Activated CD4-positive, alpha-beta T cell treated with anti-CD3 and anti-CD28 coated beads, Interleukin-2, amount 50 U/mL, for 16 hours (primary cell): ENCODE data around the gene LAMC1.

Source experiments
- DNase-seq: peaks from one replicate; pipeline ENCODE4 v3.0.0-alpha.2; 2020

The LAMC1 gene

DNA sequence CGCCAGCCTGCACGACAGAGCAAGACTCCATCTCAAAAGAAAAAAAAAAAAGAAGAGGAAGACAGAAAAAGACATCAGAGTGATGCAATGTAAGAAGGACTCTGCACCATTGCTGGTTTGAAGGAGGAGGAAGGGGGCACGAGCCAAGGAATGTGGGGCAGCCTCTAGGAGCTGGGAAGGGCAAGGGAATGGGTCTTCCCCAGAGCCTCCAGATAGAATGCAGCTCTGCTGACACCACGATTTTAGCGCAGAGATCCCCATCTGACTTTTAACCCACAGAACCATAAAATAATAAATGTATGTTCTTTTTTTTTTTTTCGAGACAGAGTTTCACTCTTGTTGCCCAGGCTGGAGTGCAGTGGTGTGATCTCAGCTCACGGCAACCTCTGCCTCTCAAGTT is 129.0 kb downstream of the LAMC1 start:
- DNase-seq, result no peak

DNA sequence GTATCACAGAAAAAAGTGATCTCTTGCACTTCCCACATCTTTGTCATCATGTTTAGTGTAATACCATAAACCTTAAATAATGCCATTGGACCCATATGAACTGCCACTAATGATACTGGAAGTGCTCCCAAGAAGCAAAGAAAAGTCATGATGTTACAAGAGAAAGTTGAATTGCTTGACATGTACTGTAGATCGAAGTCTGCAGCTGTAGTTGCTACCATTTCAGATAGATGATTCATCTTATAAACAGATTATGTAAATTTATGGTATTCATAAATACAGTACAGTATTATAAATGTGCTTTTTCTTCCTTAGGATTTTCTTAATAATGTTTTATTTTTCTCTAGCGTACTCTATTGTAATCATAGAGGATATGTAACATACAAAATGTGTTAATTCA is 132.7 kb downstream of the LAMC1 start:
- no peak for DNase-seq

DNA sequence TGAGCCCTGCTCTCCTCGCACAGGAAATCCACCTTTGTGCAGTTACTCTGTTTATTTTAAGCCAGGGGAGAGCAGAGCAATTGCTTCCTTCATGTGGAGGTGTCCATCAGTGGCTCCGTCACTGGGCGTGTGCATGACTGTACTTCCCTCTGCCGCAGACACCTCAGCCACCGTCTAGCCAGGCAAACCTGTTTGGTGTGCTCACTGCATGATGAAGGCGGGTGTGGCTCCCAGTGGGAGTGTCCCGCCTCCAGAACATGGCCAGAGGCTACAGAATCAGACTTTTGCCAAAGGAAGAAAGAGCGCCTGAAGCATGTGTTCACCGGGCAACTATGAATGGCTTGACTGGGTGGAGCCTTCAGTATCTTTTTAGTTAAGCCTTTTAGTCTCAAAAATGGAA is 136.7 kb downstream of the LAMC1 start:
- DNase-seq, result no peak

DNA sequence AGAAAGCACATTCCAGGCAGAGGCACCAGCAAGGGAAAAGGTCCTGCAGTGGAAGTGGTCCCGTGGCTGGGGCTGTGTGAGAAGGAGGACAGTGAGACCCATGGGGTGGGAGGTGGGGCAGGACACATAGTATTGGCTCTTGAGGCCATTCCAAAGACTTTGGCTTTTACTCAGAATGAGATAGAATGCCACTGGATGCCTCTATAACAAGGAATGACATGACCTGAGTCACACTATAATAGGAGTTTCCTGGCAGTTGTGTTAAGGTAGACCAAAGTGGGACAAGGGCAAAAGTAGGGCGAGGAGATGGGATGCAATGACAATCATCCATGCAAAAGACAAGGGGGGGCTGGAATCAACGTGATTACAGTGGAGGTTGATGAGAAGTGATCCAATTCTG is 138.2 kb downstream of the LAMC1 start:
- no peak for DNase-seq

DNA sequence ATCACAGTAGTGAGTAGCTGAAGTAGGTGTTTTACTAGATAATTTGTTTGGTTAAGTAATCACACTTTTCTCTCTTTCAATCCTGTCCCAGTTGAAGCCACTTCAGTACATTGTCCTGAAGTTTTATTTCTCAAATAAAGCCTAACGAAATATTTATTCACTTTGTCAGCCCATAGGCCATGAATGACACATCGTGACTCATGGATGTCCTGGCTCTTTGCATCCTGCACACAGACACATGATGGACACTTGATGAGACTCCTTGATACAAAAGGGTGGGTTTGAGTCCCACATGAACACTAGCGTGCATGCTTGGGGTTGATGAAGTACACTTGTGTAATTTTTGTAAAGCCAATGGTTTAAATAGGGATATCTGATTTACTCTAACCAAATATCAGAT is 140.1 kb downstream of the LAMC1 start:
- no peak for DNase-seq

DNA sequence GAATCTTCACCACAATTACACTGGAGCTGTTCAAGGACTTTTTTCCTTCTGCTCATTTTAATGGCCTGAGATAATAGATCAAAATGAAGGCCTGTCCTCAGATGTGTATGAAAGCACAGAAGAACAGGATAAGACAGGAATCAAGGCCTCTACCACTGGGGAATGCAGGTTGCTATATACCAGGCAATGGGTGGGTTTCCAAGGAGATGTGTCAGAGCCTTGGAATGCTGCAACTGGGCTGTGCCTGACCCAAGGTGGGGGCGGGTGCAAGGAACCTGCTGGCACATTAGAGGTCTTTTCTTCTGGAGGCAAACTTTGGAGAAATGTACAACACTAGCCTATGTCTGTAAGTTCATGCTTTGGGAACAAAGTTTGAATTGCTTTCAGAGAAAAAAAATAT is 141.1 kb downstream of the LAMC1 start:
- DNase-seq, result no peak

DNA sequence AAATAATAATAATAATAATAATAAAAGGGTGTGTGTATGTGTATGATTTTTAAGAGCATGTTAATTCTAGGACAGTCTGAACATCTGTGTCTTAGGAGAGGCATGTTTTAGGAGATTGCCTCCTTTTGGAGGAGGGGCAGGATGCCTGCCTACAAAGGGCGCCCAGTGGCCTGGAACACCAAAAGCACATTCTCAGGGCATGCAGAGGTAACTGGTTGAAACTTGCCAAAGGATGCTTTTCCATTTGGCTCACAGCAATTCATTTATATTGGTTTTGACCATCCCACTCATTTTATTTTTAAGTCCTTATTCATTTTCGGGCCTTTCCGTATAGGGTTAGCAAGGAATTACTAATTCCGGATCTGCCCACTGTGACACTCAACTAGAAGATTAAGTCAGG is 141.7 kb downstream of the LAMC1 start:
- DNase-seq, result no peak

DNA sequence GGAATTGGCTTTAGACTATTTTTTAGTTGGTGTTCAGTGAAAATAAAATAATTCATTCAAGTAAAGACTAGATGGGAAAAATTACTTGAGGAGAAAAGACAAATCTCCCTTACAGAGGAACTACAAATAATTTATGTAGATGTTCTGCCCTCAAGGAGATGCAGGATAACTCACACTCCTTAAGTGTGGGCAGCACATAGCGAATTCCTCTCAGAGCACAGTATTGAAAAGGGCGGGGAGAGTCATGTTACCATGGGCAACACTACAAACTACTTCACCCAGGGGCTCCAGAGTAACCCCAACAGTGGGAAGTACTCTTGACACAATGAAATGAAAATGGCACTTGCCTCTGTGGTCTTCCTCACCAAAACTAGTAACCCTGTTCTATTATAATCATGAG is 142.2 kb downstream of the LAMC1 start:
- no peak for DNase-seq

DNA sequence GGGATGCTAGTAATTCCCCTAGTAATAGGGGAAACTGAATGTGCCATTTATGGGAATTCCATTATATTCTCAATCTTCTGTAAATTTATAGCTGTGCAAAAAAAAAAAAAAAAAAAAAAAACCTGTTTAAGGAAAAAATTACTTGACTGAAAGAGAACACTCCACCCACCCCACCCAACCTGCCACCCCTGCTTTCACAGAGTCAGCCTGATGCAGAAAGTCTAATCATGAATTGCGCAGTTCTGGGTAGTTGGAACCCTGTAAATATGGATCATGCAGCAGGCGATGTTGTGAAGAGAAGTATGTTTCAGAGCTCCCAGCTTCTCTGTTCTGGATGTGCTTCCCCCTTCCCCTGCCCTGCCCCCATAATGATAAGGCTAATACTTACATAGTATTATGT is 143.2 kb downstream of the LAMC1 start:
- no peak for DNase-seq

DNA sequence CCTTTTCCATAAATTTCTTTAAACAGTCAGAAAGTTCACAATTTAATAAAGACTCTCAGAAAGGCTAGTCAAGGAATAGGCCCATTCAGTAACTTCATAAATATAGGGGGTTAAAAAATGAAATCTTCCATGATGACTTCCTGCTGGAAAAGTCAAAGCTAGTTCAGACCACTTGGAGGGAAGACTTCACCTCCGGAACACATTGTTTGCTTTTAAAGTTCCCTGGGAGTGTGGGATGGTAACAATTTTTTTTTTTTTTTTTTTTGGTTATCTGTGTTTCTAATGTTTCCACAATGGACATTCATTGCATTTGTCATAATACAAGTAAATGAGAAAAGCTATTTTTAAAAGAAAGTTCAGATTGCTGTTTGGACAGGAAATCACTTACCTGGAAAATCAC is 144.5 kb downstream of the LAMC1 start:
- no peak for DNase-seq

DNA sequence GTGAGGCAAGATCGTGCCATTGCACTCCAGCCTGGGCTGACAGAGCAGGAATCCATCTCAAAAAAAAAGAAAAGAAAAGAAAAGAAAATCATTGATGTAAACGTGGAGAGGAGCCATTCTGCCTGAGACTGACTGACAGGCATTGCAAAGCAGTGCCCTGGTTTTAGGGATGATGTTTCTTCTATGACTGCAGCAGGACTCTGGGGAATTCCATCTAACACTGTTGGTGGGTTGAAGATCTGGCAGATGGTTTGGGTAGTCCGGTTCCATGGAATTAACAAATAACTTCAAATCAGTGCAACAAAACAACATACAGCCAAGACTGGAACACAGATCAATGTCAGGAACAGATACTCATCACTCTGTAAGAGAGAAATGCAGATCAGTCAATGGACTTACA is 145.1 kb downstream of the LAMC1 start:
- no peak for DNase-seq

DNA sequence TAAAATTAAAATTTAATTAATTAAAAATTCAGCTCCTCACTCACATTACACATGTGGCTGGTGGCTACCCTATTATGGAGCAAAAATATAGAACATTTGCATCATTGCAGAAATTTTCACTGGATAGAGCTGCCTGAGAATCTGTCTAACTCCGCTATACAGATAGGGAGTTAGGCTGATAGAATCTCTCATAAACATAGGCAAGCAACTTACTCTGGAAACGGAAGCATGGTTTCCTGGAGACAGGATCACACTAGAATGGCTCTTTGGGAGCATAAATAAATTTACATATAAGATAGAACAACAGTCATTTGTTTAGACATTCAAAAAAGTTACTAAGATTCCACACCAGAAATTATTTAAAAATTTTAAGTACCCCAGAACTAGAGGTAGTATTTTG is 150.6 kb downstream of the LAMC1 start:
- no peak for DNase-seq

DNA sequence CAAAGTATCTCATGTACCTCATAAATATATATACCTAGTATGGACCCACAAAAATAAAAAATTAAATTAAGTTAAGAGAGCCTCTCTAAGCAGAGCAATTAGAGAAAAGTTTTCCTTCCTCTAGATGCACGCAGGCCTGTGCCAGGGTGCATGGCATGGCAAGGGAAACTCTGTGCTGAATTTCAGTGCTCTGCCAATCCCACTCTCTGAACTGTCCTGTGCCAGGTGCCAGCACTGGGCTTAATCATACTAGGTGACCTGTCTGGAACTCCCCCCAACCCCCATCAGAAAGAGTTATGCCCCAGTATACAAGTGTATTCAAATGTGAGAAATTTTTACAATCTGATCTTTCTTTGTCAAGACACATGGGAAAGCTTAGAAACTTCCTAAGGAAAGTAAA is 152.4 kb downstream of the LAMC1 start:
- DNase-seq, result no peak

DNA sequence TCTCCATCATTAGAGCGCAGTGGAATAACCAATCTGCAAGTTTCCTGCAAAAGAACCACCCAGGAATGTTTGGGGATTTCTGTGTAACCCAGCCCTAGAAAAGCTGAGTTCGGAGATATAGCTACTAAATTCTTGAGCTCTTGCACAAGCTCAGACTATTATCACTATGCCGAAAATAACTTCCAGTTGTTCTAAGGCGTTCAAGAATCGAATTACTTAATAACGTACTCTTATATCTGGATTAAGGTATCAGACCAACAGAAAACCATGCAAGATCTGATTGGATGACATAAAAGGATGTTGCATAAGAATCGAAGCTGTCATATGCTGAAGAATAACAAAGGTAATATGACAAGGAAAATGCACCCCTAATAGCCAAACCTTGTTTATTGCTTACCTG is 155.3 kb downstream of the LAMC1 start:
- no peak for DNase-seq

DNA sequence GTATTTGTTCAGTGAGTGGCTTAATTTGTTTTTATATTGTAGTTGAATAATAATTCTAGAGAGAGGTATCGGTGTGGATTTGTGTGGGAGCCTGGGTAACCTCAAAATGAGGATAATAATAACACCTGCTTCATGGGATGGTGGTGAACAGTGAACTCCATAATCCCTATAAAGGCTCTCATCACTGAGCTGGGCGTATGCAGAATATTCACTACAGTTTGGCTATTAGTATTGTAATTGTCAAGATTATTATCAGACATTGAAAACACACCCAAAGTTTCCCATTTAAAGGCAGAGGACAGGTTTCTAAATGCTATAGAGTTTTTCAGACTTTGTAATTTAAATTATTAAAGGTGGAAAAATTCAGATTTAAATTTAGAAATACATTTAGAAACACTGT is 155.8 kb downstream of the LAMC1 start:
- DNase-seq, result no peak

DNA sequence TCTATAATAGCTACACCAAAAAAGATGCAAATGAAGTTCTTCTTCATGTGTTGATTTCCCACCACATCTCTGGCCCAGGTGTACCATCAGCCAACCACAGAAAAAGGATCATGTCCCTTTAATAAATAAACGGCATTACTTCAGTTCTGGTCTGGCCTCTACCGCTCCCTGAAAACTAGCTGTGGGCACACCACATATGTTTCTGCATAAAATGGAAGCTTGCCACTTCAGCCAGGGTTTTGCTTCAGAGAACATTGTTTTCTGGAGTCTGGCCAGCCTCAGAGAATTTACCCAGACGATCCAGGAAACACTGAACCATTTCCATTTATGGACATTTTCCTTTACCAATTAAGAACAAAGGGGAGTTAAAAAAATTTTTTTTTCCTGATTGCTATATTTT is 157.0 kb downstream of the LAMC1 start:
- no peak for DNase-seq

DNA sequence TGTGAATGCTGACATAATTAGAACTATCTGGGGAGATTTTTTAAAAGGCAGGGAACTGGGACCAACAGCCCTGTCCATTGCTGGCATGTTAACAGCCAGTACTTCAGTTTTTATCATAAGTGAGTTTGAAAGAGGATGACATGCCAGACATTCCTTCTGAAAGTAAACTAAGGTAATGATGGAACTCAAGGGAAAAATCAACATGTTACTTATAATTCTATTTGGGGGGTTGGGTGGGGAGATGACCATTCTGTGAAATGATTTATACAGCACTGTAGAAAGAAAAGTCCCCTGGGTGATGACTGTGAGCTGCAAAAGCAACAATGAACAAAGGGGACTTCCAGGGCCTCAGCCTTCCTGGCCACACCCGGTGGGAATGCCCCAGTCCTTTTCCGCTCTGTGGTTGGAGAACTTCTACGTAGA is 157.4 kb downstream of the LAMC1 start:
- DNase-seq, result peak; percentile 5

DNA sequence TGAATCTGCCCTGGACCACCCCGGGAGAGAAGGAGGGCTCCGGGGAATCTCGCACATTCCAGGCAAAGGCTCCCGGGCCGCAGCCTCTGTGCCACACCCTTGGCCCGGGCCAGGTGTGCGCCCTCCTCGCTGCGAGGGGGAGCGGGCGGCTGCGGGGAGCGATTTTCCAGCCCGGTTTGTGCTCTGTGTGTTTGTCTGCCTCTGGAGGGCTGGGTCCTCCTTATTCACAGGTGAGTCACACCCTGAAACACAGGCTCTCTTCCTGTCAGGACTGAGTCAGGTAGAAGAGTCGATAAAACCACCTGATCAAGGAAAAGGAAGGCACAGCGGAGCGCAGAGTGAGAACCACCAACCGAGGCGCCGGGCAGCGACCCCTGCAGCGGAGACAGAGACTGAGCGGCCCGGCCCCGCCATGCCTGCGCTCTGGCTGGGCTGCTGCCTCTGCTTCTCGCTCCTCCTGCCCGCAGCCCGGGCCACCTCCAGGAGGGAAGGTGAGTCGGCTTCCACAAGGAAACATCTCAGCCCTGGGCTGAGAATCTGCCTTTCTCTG is 162.8 kb downstream of the LAMC1 start, which contains the start of gene LAMC2:
LAMC2 (plus strand) TSS at position 324 of the 550 bp plus-strand sequence; CDS start at position 413, 89 bp downstream.
- DNase-seq, result peak; percentile 6

DNA sequence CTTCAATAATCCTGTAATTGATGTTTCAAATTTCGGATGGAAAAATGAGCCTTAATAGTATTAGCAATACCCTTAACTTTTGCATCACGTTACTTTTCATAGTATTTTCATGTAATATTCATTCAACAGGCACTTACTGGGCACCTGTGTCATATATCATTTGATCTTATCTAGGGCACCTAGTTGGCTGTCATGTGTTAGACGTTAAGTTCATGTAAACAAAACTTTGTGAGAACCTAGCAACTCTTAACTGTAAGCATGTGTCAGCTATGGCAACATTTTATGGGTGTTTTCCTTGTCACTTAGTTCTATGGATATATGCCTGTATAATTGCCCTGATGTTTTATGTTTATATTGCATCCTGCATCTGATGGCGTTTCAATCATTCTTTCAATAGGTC is 163.6 kb downstream of the LAMC1 start:
- no peak for DNase-seq

DNA sequence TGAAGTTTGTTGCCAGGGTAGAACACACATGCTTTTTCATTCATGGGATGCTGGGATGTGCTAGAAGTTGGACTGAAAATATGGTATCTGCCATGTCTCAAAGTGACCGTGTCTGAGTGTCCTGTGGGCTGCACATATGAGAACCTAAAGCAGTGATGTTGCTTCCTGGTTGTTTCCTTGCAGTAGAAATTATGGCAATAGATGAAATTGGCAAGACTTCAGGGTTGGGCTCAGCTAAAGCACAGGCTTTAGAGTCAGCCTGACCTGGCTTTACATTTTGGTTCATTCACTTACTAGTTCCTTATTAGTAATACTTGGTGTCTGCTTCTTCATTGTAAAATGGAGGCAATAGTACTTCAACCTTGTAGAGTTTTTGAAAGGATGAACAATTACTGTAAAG is 165.0 kb downstream of the LAMC1 start:
- DNase-seq, result no peak

DNA sequence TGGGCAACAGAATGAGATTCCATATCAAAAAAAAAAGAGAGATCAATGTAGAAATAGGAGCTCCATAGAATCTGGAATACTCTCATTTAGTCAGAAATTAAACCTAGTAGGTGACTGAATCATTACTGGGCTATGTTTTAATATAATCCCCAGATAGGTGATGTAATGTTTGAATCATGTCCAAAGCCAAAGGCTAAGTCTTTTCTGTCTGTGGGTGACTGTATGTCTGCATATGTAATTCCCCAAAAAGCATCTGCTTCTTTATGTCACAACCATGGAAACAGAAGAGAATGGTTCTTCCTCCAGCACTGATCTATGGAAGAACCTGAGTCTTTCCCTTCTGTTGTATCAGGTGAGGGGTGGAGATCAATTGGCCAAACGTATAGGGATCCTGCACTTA is 168.6 kb downstream of the LAMC1 start:
- no peak for DNase-seq

DNA sequence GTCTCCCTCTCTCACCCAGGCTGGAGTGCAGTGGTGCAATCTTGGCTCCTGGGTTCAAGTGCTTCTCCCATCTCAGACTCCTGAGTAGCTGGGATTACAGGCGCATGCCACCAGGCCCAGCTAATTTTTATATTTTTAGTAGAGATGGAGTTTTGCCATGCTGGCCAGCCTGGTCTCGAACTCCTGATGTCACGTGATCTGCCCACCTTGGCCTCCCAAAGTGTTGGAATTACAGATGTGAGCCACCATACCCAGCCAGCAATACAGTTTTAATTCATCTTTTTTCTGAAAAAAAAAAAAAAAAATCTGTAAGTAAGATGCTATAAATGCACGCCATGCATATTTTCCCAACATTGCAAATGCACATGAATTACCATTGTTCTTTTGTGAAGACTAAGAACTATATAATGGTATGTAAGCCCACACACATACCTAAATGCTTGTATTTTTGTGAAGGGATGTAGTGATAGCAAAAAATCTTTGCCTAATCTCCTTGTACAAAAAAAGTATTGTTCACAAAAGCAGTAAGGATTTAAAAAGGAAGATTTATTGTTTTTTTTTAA is 170.8 kb downstream of the LAMC1 start:
- DNase-seq, result no peak

DNA sequence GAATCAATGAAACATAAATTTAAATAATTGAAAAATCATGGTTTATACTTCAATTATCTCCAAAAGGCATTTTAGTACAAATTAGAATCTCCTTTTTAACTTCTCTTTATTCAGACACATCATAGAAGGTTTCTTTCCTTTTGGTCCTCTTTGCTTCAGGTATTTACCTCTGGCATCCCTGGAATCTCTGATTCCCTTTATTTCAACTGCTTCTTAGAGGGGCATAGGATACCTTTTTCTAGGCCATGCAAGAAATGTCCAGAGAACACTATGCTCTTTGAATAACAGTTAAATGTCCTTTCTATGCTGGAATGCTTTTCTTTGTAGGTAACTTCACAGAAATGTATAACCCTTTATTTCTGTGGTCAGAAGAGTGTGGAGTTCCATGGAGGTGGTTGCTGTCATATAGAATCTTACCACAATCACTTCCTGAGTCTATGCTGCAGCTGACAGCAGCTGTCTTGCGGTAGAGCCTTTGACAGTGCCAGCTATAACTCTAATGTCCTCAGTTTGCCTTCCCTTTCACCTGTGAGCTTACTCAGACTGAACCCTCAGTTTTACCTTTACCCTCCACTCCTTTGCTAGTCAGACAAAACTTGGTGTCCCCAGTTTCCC is 171.4 kb downstream of the LAMC1 start:
- peak; percentile 64 for DNase-seq

DNA sequence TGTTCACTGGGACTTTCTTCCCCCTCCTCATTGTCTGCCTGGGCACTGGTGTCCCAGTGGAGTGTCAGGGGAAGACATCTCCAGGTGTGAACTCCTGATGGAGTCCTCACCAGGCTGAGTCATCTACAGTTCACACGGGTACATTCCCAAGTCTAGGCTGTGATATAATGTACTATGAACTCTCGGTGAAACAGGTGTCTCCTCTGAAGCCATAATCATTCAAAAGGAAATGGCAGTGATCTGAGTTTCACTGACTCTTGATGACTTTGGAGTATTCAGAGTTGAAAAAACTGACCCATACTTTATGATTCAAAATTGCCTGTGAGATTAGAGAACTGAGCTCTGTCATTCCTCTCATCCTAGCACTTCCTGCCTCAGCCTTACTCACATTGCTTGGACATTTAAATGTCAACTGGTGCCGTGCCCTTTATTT is 171.9 kb downstream of the LAMC1 start:
- peak; percentile 5 for DNase-seq
